IPS-20b (cell line): ENCODE data around the gene NAAA.
"Not testable (repeated sequence)": the region's sequence is repeated elsewhere in the genome, so short reads cannot be mapped to it uniquely, and the experiment has no call there.

Experiments
- H3K27ac ChIP-seq: one replicate; pipeline ENCODE4 v1.5.1; 2013; ENCODE audit warnings: low read length
- H3K27me3 ChIP-seq: 2 replicates; pipeline ENCODE4 v1.6.1; 2013; ENCODE audit warnings: mild to moderate bottlenecking, low read length, inconsistent platforms; ENCODE audit not compliant: insufficient read depth
- H3K36me3 ChIP-seq: 2 replicates; pipeline ENCODE4 v1.6.1; 2013; ENCODE audit warnings: low read depth, mild to moderate bottlenecking, inconsistent platforms, low read length, moderate library complexity; ENCODE audit not compliant: insufficient read depth
- H3K4me1 ChIP-seq: 2 replicates; pipeline ENCODE4 v1.6.1; 2013; ENCODE audit warnings: mild to moderate bottlenecking, control low read depth, inconsistent platforms, low read length, moderate library complexity; ENCODE audit not compliant: insufficient read depth
- H3K4me3 ChIP-seq: 2 replicates; pipeline ENCODE4 v1.5.1; 2013; ENCODE audit warnings: mild to moderate bottlenecking, low read length, inconsistent platforms
- H3K9ac ChIP-seq: 2 replicates; pipeline ENCODE4 v1.6.1; 2013; ENCODE audit warnings: low read depth, mild to moderate bottlenecking, inconsistent platforms, low read length, moderate library complexity
- H3K9me3 ChIP-seq: 2 replicates; pipeline ENCODE4 v1.6.1; 2013; ENCODE audit warnings: mild to moderate bottlenecking, low read depth, low read length, inconsistent platforms; ENCODE audit not compliant: insufficient read depth

The NAAA gene

GRCh38 chr4:75940692-75941253 is at the start of gene NAAA:
NAAA (minus strand) TSS chr4:75941013; CDS start chr4:75940949, 64 bp downstream.
- Histone ChIP-seq H3K4me3 (peak within 1 kb of the TSS; percentile 85), H3K4me1 (no peaks in the 10 kb centered on the region), H3K9me3 (no peaks in the 10 kb centered on the region), H3K27me3 (peaks cover 12% of the 10 kb centered on the region), H3K9ac (peak within 1 kb of the TSS; percentile 78), H3K27ac (no peak within 1 kb of the TSS), H3K36me3 (peaks cover 6% of the 10 kb centered on the region; the same call in 1 of the 2 replicates)

GRCh38 chr4:75989846-75990528 is 49.2 kb upstream of the NAAA start:
- Histone ChIP-seq H3K4me3 (peak overlapping the region; percentile 95), H3K4me1 (peaks cover 8% of the 10 kb centered on the region; the same call in 1 of the 2 replicates), H3K9me3 (no peaks in the 10 kb centered on the region), H3K9ac (peak overlapping the region; percentile 95), H3K36me3 (0 out of 2 replicates have a peak, but pooled peaks cover 7% of the 10 kb centered on the region), H3K27me3 (0 out of 2 replicates have a peak, but pooled peaks cover 7% of the 10 kb centered on the region), H3K27ac (no peak overlapping the region)

GRCh38 chr4:75985116-75985515 is 44.3 kb upstream of the NAAA start:
- H3K4me3 ChIP-seq, result no peak overlapping the region
- no peak overlapping the region for H3K9ac ChIP-seq
- H3K27me3 ChIP-seq, result no peaks in the 10 kb centered on the region
- H3K9me3 ChIP-seq, result no peaks in the 10 kb centered on the region
- H3K36me3 ChIP-seq, result peaks cover 28% of the 10 kb centered on the region
- H3K27ac ChIP-seq, result no peak overlapping the region
- H3K4me1 ChIP-seq, result peaks cover 8% of the 10 kb centered on the region; the same call in 1 of the 2 replicates

GRCh38 chr4:75980576-75980975 is 39.8 kb upstream of the NAAA start:
- Histone ChIP-seq H3K9ac (no peak overlapping the region), H3K9me3 (peaks cover 16% of the 10 kb centered on the region; the same call in 1 of the 2 replicates), H3K4me3 (no peak overlapping the region), H3K4me1 (no peaks in the 10 kb centered on the region), H3K27me3 (no peaks in the 10 kb centered on the region), H3K36me3 (peaks cover 66% of the 10 kb centered on the region), H3K27ac (no peak overlapping the region)

GRCh38 chr4:75976177-75976576 is 35.4 kb upstream of the NAAA start:
- no peak overlapping the region for H3K4me3 ChIP-seq
- no peak overlapping the region for H3K27ac ChIP-seq
- H3K9me3 ChIP-seq, result peaks cover 16% of the 10 kb centered on the region; the same call in 1 of the 2 replicates
- H3K27me3 ChIP-seq, result no peaks in the 10 kb centered on the region
- H3K36me3 ChIP-seq, result peaks cover 95% of the 10 kb centered on the region
- no peak overlapping the region for H3K9ac ChIP-seq
- H3K4me1 ChIP-seq, result no peaks in the 10 kb centered on the region

- Histone ChIP-seq H3K27me3 (no peaks in the 10 kb centered on the region), H3K4me3 (no peak overlapping the region), H3K9me3 (peaks cover 16% of the 10 kb centered on the region; the same call in 1 of the 2 replicates), H3K27ac (no peak overlapping the region), H3K36me3 (peaks cover 99% of the 10 kb centered on the region), H3K9ac (no peak overlapping the region), H3K4me1 (no peaks in the 10 kb centered on the region)
Measured at GRCh38 chr4:75973766-75974165, 33.0 kb upstream of the NAAA start.

- no peak overlapping the region for H3K27ac ChIP-seq
- H3K27me3 ChIP-seq, result no peaks in the 10 kb centered on the region
- no peak overlapping the region for H3K4me3 ChIP-seq
- H3K9me3 ChIP-seq, result peaks cover 16% of the 10 kb centered on the region
- H3K4me1 ChIP-seq, result no peaks in the 10 kb centered on the region
- no peak overlapping the region for H3K9ac ChIP-seq
- H3K36me3 ChIP-seq, result peaks cover 100% of the 10 kb centered on the region
Measured at GRCh38 chr4:75968084-75968483, 27.3 kb upstream of the NAAA start.

- H3K4me3 ChIP-seq, result no peak overlapping the region
- H3K9me3 ChIP-seq, result peaks cover 16% of the 10 kb centered on the region
- H3K9ac ChIP-seq, result no peak overlapping the region
- no peaks in the 10 kb centered on the region for H3K27me3 ChIP-seq
- peaks cover 96% of the 10 kb centered on the region for H3K36me3 ChIP-seq
- H3K4me1 ChIP-seq, result no peaks in the 10 kb centered on the region
- no peak overlapping the region for H3K27ac ChIP-seq
Measured at GRCh38 chr4:75963558-75963957, 22.7 kb upstream of the NAAA start.

GRCh38 chr4:75962072-75962471 is 21.3 kb upstream of the NAAA start:
- H3K9ac ChIP-seq, H3K27ac ChIP-seq, H3K4me1 ChIP-seq, H3K4me3 ChIP-seq, H3K27me3 ChIP-seq: not testable (repeated sequence)
- Histone ChIP-seq H3K9me3 (peaks cover 16% of the 10 kb centered on the region), H3K36me3 (peaks cover 96% of the 10 kb centered on the region)

GRCh38 chr4:75958546-75958945 is 17.7 kb upstream of the NAAA start:
- H3K27ac ChIP-seq, H3K9ac ChIP-seq, H3K9me3 ChIP-seq, H3K27me3 ChIP-seq, H3K4me1 ChIP-seq, H3K4me3 ChIP-seq: not testable (repeated sequence)
- peaks cover 93% of the 10 kb centered on the region for H3K36me3 ChIP-seq

GRCh38 chr4:75954811-75955210 is 14.0 kb upstream of the NAAA start:
- not testable (repeated sequence) for H3K4me3 ChIP-seq, H3K9me3 ChIP-seq, H3K27me3 ChIP-seq, H3K4me1 ChIP-seq, H3K27ac ChIP-seq, H3K9ac ChIP-seq
- peaks cover 94% of the 10 kb centered on the region for H3K36me3 ChIP-seq

GRCh38 chr4:75953509-75953908 is 12.7 kb upstream of the NAAA start:
- Histone ChIP-seq H3K27ac (no peak overlapping the region), H3K36me3 (peaks cover 96% of the 10 kb centered on the region), H3K27me3 (no peaks in the 10 kb centered on the region), H3K9ac (no peak overlapping the region), H3K4me3 (no peak overlapping the region), H3K4me1 (no peaks in the 10 kb centered on the region), H3K9me3 (no peaks in the 10 kb centered on the region)
